Measurements from ENCODE around the gene CHN2. TPM values are rescaled to one million over a fixed set of nuclear protein-coding genes. Genes with fewer than 3 reads are reported as not detected.

Gene CHN2
- polyA plus RNA-seq, 1 of the 3 experiments (the other 2 are of a cell fraction) = 0.02 TPM

- H3K36me3 ChIP-seq (replicated peaks in 1 of 2; ENCODE audit: control insufficient read depth in 1 of 2, insufficient read depth in 2 of 2, low read length in 1 of 2) = no peaks in the 10 kb centered on the region
- H3K9me3 ChIP-seq = no peaks in the 10 kb centered on the region
- no peak overlapping the region for H3K27ac ChIP-seq (ENCODE audit: low read depth in 2 of 2, low read length in 1 of 2)
- DNase-seq = no peak
- no peaks in the 10 kb centered on the region for H4K20me1 ChIP-seq (ENCODE audit: insufficient read depth)
- H3K4me1 ChIP-seq (ENCODE audit: control insufficient read depth in 1 of 2, insufficient read depth in 2 of 2, low read depth in 1 of 2, low read length in 1 of 2) = peaks cover 13 to 18% of the 10 kb centered on the region in 2 experiments; a peak in 3 of 4 replicates
- 75% methylated on average over 13 of the region's 13 CpGs for WGBS (ENCODE audit: low lambda C conversion rate)
- H3K9ac ChIP-seq = no peak overlapping the region
- no peak overlapping the region for H3K4me3 ChIP-seq (ENCODE audit: low read depth in 2 of 2, low read length in 1 of 2)
- TF ChIP-seq GATA2 (CRISPR knock-in tag; IDR thresholded peaks at IDR 0.05) (no peak), RAD21 (IDR thresholded peaks at IDR 0.05; ENCODE audit: low read length) (no peak), GABPA (IDR thresholded peaks at IDR 0.05; ENCODE audit: low read depth) (no peak), FOSL2 (IDR thresholded peaks at IDR 0.05; ENCODE audit: borderline replicate concordance, low read depth) (no peak), ZBTB33 (IDR thresholded peaks at IDR 0.05; ENCODE audit: borderline replicate concordance, low read depth) (no peak), SIN3A (IDR thresholded peaks at IDR 0.05; ENCODE audit: borderline replicate concordance, low read depth, low read length) (no peak), JUND (IDR thresholded peaks at IDR 0.05) (no peak), MAX (IDR thresholded peaks at IDR 0.05; ENCODE audit: low read depth) (no peak)
- 0 out of 2 replicates have a peak, but pooled peaks cover 11% of the 10 kb centered on the region for H3K27me3 ChIP-seq (ENCODE audit: insufficient read depth)
- no peaks in the 10 kb centered on the region for H3F3A ChIP-seq (replicated peaks; ENCODE audit: insufficient read depth)
- POLR2A ChIA-PET = interaction anchor here (0.9 to 1.2 kb wide), 2 partner anchors 10 to 37 kb away, joined by 3 to 6 read pairs; no protein-coding TSS in a partner anchor
- H3K4me2 ChIP-seq = no peak overlapping the region
- H2AFZ ChIP-seq (ENCODE audit: low read depth) = no peak overlapping the region
- H3K9me2 ChIP-seq = no peaks in the 10 kb centered on the region
- CTCF ChIA-PET = interaction anchor here (1.0 to 3.0 kb wide), 6 partner anchors 13 to 361 kb away, joined by 3 to 18 read pairs (median 6); no protein-coding TSS in a partner anchor
- H3K79me2 ChIP-seq (ENCODE audit: insufficient read depth) = no peaks in the 10 kb centered on the region
Measured at GRCh38 chr7:29282819-29283414, 88.3 kb downstream of the CHN2 start.

- Histone ChIP-seq H2AFZ (ENCODE audit: low read depth) (no peak overlapping the region), H3K27me3 (ENCODE audit: insufficient read depth) (0 out of 2 replicates have a peak, but pooled peaks cover under 1% of the 10 kb centered on the region), H3K9ac (no peak overlapping the region), H3K4me1 (ENCODE audit: control insufficient read depth in 1 of 2, insufficient read depth in 2 of 2, low read depth in 1 of 2, low read length in 1 of 2) (peaks cover 13 to 24% of the 10 kb centered on the region in 2 experiments; a peak in 3 of 4 replicates), H3K27ac (ENCODE audit: low read depth in 2 of 2, low read length in 1 of 2) (no peak overlapping the region), H3F3A (replicated peaks; ENCODE audit: insufficient read depth) (no peaks in the 10 kb centered on the region), H3K9me3 (no peaks in the 10 kb centered on the region), H3K4me2 (no peak overlapping the region), H3K4me3 (ENCODE audit: low read depth in 2 of 2, low read length in 1 of 2) (no peak overlapping the region), H3K79me2 (ENCODE audit: insufficient read depth) (no peaks in the 10 kb centered on the region), H4K20me1 (ENCODE audit: insufficient read depth) (no peaks in the 10 kb centered on the region), H3K36me3 (replicated peaks in 1 of 2; ENCODE audit: control insufficient read depth in 1 of 2, insufficient read depth in 2 of 2, low read length in 1 of 2) (no peaks in the 10 kb centered on the region), H3K9me2 (no peaks in the 10 kb centered on the region)
- no peak for DNase-seq
- CTCF ChIA-PET = interaction anchor here (0.6 to 3.0 kb wide), 4 partner anchors 8 to 95 kb away, joined by 3 to 18 read pairs (median 6); no protein-coding TSS in a partner anchor
- WGBS (ENCODE audit: low lambda C conversion rate) = 55% methylated on average over 6 of the region's 6 CpGs
- POLR2A ChIA-PET = no interaction called here
- no peak for TF ChIP-seq EZH2phosphoT487 (IDR thresholded peaks at IDR 0.05; ENCODE audit: borderline replicate concordance, low read depth)
- no peak for TF ChIP-seq GABPA (IDR thresholded peaks at IDR 0.05; ENCODE audit: low read depth)
- TF ChIP-seq TAF1 (IDR thresholded peaks at IDR 0.05; ENCODE audit: borderline replicate concordance, low read depth, low read length) = no peak
- no peak for TF ChIP-seq EP300 (IDR thresholded peaks at IDR 0.05; ENCODE audit: borderline replicate concordance in 1 of 2, low read depth in 1 of 2, low read length in 1 of 2)
- no peak for TF ChIP-seq NFIC (IDR thresholded peaks at IDR 0.05; ENCODE audit: borderline replicate concordance)
- no peak for TF ChIP-seq USF2 (IDR thresholded peaks at IDR 0.05; ENCODE audit: borderline replicate concordance, low read depth, low read length)
- no peak for TF ChIP-seq PBX3 (IDR thresholded peaks at IDR 0.05)
- TF ChIP-seq NRF1 (IDR thresholded peaks at IDR 0.05; ENCODE audit: low read depth, low read length) = no peak
- TF ChIP-seq RAD21 (IDR thresholded peaks at IDR 0.05; ENCODE audit: low read length) = no peak
- TF ChIP-seq IRF3 (IDR thresholded peaks at IDR 0.05; ENCODE audit: low read depth, low read length) = no peak
- TF ChIP-seq SIN3A (IDR thresholded peaks at IDR 0.05; ENCODE audit: borderline replicate concordance, low read depth, low read length) = no peak
- TF ChIP-seq TEAD4 (IDR thresholded peaks at IDR 0.05; ENCODE audit: borderline replicate concordance, insufficient read depth) = no peak
- TF ChIP-seq FOXJ3 (CRISPR knock-in tag; IDR thresholded peaks at IDR 0.05) = no peak
- TF ChIP-seq CHD2 (IDR thresholded peaks at IDR 0.05; ENCODE audit: low read length, partially characterized antibody) = no peak
Measured at GRCh38 chr7:29284696-29285443, 90.3 kb downstream of the CHN2 start.
